ENCODE results near the gene CDH4. TPM values are rescaled to one million over a fixed set of nuclear protein-coding genes. Genes with fewer than 3 reads are reported as not detected.

CDH4 gene
- total RNA-seq, 6 experiments from 2014 or later = 5.8 to 12.8 (median 10.9) TPM

GRCh38 chr20:61562491-61562890 is 310.4 kb downstream of the CDH4 start:
- no peak for DNase-seq
- peaks cover 33% of the 10 kb centered on the region for H3K4me1 Mint-ChIP-seq (ENCODE audit: low read depth)
- H3K27me3 Mint-ChIP-seq (ENCODE audit: insufficient read depth) = peaks cover 1% of the 10 kb centered on the region

DNA sequence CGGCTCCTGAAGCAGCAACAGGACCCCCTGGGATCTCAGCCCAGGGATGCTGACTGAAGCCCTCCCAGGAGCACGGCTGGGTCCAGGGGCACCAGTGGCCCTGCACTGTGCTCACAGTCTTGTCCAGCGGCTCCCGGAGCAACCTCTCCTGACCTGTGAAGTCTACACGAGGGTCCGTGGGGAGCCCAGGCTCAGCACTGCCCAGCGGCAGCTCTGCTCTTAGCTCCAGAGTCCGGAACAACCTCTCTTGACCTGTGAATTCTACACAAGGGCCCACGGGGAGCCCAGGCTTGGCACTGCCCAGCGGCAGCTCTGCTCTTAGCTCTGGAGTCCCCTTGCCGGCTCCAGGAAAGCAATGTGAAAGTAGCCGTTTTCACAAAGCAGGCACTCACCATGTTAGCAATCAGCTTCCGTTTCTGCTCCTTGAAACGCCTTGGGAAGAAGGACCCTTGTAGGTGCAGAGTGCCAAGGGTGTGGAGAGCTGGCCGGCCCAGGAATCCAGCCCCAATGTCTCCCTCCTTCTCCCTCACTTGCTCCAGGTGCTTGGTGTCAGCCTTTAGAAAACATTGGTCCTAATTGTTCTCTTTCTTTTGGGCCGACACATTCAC is 310.9 kb downstream of the CDH4 start:
- H3K36me3 Mint-ChIP-seq (ENCODE audit: low read depth) = no peaks in the 10 kb centered on the region
- H3K4me1 Mint-ChIP-seq (ENCODE audit: low read depth) = peaks cover 28% of the 10 kb centered on the region
- DNase-seq = no peak
- H3K27me3 Mint-ChIP-seq (ENCODE audit: insufficient read depth) = peaks cover 1% of the 10 kb centered on the region
- H3K4me3 Mint-ChIP-seq = no peak overlapping the region
- H3K27ac Mint-ChIP-seq = no peak overlapping the region
- TF ChIP-seq, protein P1, sequence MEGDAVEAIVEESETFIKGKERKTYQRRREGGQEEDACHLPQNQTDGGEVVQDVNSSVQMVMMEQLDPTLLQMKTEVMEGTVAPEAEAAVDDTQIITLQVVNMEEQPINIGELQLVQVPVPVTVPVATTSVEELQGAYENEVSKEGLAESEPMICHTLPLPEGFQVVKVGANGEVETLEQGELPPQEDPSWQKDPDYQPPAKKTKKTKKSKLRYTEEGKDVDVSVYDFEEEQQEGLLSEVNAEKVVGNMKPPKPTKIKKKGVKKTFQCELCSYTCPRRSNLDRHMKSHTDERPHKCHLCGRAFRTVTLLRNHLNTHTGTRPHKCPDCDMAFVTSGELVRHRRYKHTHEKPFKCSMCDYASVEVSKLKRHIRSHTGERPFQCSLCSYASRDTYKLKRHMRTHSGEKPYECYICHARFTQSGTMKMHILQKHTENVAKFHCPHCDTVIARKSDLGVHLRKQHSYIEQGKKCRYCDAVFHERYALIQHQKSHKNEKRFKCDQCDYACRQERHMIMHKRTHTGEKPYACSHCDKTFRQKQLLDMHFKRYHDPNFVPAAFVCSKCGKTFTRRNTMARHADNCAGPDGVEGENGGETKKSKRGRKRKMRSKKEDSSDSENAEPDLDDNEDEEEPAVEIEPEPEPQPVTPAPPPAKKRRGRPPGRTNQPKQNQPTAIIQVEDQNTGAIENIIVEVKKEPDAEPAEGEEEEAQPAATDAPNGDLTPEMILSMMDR (IDR thresholded peaks at IDR 0.05) = no peak
- H3K9me3 Mint-ChIP-seq = no peaks in the 10 kb centered on the region

More at GRCh38 chr20:61562491-61562890, 310.4 kb downstream of the CDH4 start:
- Mint-ChIP-seq H3K4me3 (no peak overlapping the region), H3K36me3 (ENCODE audit: low read depth) (no peaks in the 10 kb centered on the region), H3K9me3 (no peaks in the 10 kb centered on the region), H3K27ac (no peak overlapping the region)
- TF ChIP-seq, protein P1 (IDR thresholded peaks at IDR 0.05) = no peak

DNA sequence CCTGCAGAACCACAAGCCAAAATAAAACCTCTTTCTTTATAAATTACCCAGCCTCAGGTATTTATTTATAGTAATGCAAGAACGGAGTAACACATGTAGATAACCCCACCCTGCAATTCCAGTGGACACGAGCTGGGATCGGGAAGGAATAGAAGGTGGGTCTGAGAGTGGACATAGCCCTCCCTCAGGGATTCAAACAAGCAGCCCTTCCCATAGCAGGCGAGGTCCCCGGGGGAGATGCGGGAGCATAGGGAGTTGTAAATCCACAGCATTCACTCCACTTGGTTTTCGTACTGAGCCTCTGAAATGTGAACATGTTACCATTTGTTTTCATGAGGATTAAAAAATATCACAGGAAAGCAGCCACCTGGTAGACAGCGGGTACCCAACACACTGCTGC is 312.6 kb downstream of the CDH4 start:
- TF ChIP-seq, protein P1 (IDR thresholded peaks at IDR 0.05) = no peak
- Mint-ChIP-seq H3K36me3 (ENCODE audit: low read depth) (no peaks in the 10 kb centered on the region), H3K4me1 (ENCODE audit: low read depth) (peaks cover 12% of the 10 kb centered on the region), H3K27ac (no peak overlapping the region), H3K9me3 (no peaks in the 10 kb centered on the region), H3K4me3 (no peak overlapping the region), H3K27me3 (ENCODE audit: insufficient read depth) (peaks cover 1% of the 10 kb centered on the region; the same call in 1 of the 2 replicates)
- DNase-seq = no peak

- DNase-seq = no peak
- peaks cover 7% of the 10 kb centered on the region; the same call in 1 of the 2 replicates for H3K27me3 Mint-ChIP-seq (ENCODE audit: insufficient read depth)
- no peak overlapping the region for H3K4me3 Mint-ChIP-seq
- TF ChIP-seq, protein P1 (IDR thresholded peaks at IDR 0.05) = no peak
- no peak overlapping the region for H3K27ac Mint-ChIP-seq
- H3K36me3 Mint-ChIP-seq (ENCODE audit: low read depth) = no peaks in the 10 kb centered on the region
- H3K4me1 Mint-ChIP-seq (ENCODE audit: low read depth) = 0 out of 2 replicates have a peak, but pooled peaks cover under 1% of the 10 kb centered on the region
- H3K9me3 Mint-ChIP-seq = no peaks in the 10 kb centered on the region
Observed at GRCh38 chr20:61565791-61566190, 313.7 kb downstream of the CDH4 start.

GRCh38 chr20:61566691-61567090 is 314.6 kb downstream of the CDH4 start:
- H3K4me3 Mint-ChIP-seq = no peak overlapping the region
- no peaks in the 10 kb centered on the region for H3K36me3 Mint-ChIP-seq (ENCODE audit: low read depth)
- H3K27me3 Mint-ChIP-seq (ENCODE audit: insufficient read depth) = peaks cover 7% of the 10 kb centered on the region; the same call in 1 of the 2 replicates
- no peaks in the 10 kb centered on the region for H3K9me3 Mint-ChIP-seq
- H3K4me1 Mint-ChIP-seq (ENCODE audit: low read depth) = no peaks in the 10 kb centered on the region
- H3K27ac Mint-ChIP-seq = no peak overlapping the region
- TF ChIP-seq, protein P1 (IDR thresholded peaks at IDR 0.05) = no peak
- DNase-seq = no peak
